Mucosa of rectum (tissue), 2 donors: ENCODE data around the gene SNX2.
A peak's percentile ranks its signal among the peaks of the same experiment; 100 is the strongest.

Experiments
- H3K27ac ChIP-seq, 2 donors: one replicate each; pipeline ENCODE4 v1.7.0; 2013; ENCODE audit warnings: inconsistent platforms in 2 of 2, low read depth in 2 of 2, low read length in 2 of 2
- H3K27me3 ChIP-seq, 2 donors: one replicate each; pipeline ENCODE4 v1.7.0; 2013; ENCODE audit warnings: low read length in 2 of 2; ENCODE audit not compliant: control insufficient read depth in 2 of 2, insufficient read depth in 2 of 2
- H3K36me3 ChIP-seq, 2 donors: one replicate each; pipeline ENCODE4 v1.7.0; 2013; ENCODE audit warnings: low read length in 2 of 2; ENCODE audit not compliant: control insufficient read depth in 2 of 2, insufficient read depth in 2 of 2
- H3K4me1 ChIP-seq, 2 donors: one replicate each; pipeline ENCODE4 v1.7.0; 2013; ENCODE audit warnings: low read length in 2 of 2, mild to moderate bottlenecking in 1 of 2; ENCODE audit not compliant: control insufficient read depth in 2 of 2, insufficient read depth in 2 of 2
- H3K4me3 ChIP-seq, 2 donors: one replicate each; pipeline ENCODE4 v1.7.0; 2013; ENCODE audit warnings: low read length in 2 of 2
- H3K9ac ChIP-seq, 2 donors: one replicate each; pipeline ENCODE4 v1.7.0; 2013; ENCODE audit warnings: low read length in 2 of 2, low read depth in 1 of 2, mild to moderate bottlenecking in 1 of 2
- H3K9me3 ChIP-seq, 2 donors: one replicate each; pipeline ENCODE4 v1.7.0; 2013; ENCODE audit warnings: low read length in 2 of 2; ENCODE audit not compliant: control insufficient read depth in 2 of 2
- donor health status: healthy.
- donor health status: Normal muscosa, but diverticular disease.

The SNX2 gene

DNA sequence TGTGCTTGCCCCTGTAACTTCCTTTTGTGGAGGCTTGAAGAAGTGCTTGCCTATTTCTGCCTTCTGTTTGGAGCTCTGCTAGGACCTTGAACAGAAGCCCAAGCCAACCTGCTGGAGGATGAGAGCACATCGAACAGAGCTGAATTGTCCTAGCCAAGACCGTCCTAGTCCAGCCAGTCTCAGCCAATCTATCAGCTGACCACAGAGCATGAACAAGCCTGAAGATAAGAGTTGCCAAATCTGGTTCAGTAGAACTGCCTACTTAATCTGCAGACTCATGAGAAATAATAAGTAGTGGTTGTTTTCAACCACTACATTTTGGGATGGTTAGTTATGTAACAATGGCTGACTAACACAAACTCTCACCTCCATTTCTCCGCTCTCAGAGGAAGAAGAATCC, 4.4 kb upstream of the SNX2 start:
- Histone ChIP-seq H3K36me3 (no peaks in the 10 kb centered on the region), H3K4me3 (no peak overlapping the region), H3K4me1 (no peaks in the 10 kb centered on the region), H3K9ac (no peak overlapping the region), H3K27ac (no peak overlapping the region), H3K27me3 (no peaks in the 10 kb centered on the region), H3K9me3 (no peaks in the 10 kb centered on the region)

GRCh38 chr5:122772446-122772845, 2.4 kb upstream of the SNX2 start:
- Histone ChIP-seq H3K36me3 (no peaks in the 10 kb centered on the region), H3K4me1 (peaks cover 2 to 11% of the 10 kb centered on the region in 2 donors), H3K27me3 (no peaks in the 10 kb centered on the region), H3K4me3 (no peak overlapping the region), H3K27ac (no peak overlapping the region), H3K9me3 (no peaks in the 10 kb centered on the region), H3K9ac (no peak overlapping the region)

DNA sequence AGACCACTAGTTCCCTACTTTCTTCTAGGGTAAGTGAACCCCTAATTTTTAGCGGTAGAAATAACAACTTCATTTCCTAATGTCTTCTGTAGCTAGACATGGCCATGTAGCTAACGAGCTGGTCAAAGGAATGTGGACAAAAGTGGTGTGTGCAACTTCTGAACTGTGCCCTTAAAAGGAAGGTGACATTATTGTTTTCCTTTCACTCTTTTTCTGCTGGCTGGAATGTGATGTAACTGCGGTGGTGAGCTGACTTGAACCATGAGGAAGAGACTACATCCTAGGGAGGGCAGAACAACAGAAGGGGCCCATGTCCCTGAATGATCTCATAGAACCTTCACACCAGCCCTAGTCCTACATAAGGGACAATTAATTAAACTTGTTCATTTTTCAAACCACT, 1.3 kb upstream of the SNX2 start:
- Histone ChIP-seq H3K9me3 (no peaks in the 10 kb centered on the region), H3K27me3 (no peaks in the 10 kb centered on the region), H3K9ac (no peak overlapping the region), H3K4me1 (peaks cover 2 to 11% of the 10 kb centered on the region in 2 donors), H3K27ac (no peak overlapping the region), H3K4me3 (no peak overlapping the region), H3K36me3 (no peaks in the 10 kb centered on the region)

- no peak overlapping the region for H3K9ac ChIP-seq
- peak overlapping the region; percentile 49 to 75 for H3K4me3 ChIP-seq
- H3K27ac ChIP-seq, result peak overlapping the region in 1 of 2 donors; percentile 56
- H3K36me3 ChIP-seq, result no peaks in the 10 kb centered on the region
- no peaks in the 10 kb centered on the region for H3K27me3 ChIP-seq
- peaks cover 2 to 11% of the 10 kb centered on the region in 2 donors for H3K4me1 ChIP-seq
- no peaks in the 10 kb centered on the region for H3K9me3 ChIP-seq
Observed at GRCh38 chr5:122774519-122774860, 390 bp upstream of the SNX2 start.

DNA sequence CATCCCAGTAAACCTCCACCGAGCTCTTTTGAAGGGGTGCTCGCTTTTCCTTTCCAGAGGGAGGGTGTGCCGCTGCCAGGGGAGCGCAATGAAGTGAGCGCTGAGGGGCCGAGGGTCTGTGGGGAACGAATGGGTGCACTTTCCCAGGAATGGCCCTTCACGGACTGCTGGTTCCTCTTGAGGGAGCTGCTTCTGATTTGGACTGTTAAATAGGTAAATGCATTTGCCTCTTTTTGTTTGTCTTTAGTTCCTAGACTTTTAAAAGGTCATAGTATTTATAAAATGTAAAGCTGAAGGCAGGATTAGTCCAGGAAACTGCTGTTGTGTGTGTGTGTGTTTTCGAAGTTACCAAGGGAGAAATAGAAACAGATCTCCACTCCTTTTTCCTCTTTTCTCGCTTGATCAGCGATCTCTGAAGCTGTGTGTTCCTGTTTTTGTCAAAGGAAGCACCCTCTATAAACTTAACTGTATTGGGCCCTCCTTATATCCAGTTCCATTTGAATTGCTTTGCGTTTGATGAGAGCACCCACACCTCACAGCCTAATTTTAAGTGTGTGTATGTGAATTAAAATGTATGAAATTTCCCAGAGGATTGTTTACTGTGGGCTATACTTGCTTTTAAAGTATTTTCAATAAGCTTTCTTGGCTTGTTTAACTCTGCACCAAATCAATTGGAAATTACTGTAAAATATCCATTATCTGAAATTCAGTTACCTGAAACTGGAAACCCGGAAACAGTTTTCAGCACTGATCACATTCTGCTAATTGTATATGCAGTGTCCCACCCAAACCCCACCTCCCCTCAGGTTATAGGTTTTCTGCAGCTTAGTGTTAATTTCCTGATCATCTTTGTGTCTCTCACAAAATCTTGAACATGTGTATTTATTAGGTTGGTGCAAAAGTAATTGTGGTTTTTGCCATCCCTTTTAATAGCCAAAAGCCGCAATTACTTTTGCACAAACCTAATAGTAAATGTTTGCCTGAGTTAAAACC, 966 bp downstream of the SNX2 start:
- no peaks in the 10 kb centered on the region for H3K27me3 ChIP-seq
- H3K36me3 ChIP-seq, result no peaks in the 10 kb centered on the region

GRCh38 chr5:122778157-122778556, 3.3 kb downstream of the SNX2 start:
- no peaks in the 10 kb centered on the region for H3K9me3 ChIP-seq

More for the DNA sequence above, 966 bp downstream of the SNX2 start:
- Histone ChIP-seq H3K27ac (peak overlapping the region; percentile 80 to 82), H3K4me3 (peak overlapping the region; percentile 90 to 95), H3K9me3 (no peaks in the 10 kb centered on the region), H3K4me1 (peaks cover 2 to 11% of the 10 kb centered on the region in 2 donors), H3K9ac (peak overlapping the region; percentile 91 to 94)

DNA sequence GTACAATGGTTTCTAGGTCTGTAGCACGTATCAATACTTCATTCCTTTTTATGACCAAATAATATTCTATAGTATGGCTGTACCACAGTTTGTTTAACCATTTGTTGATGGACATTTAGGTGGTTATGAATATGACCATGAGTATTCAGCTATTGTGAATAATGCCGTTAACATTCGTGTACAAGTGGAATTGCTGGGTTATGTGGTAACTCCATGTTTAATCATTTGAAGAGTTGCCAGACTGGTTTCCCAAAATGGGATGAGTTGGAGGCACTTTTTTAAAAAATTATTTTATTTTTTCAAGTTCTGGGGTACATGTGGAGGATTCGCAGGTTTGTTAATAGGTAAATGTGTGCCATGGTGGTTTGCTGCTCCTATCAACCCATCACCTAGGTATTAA, 4.6 kb downstream of the SNX2 start:
- Histone ChIP-seq H3K27me3 (no peaks in the 10 kb centered on the region), H3K36me3 (no peaks in the 10 kb centered on the region), H3K9me3 (no peaks in the 10 kb centered on the region), H3K9ac (no peak overlapping the region), H3K4me3 (no peak overlapping the region), H3K4me1 (peaks cover 2 to 11% of the 10 kb centered on the region in 2 donors), H3K27ac (no peak overlapping the region)

More at GRCh38 chr5:122778157-122778556, 3.3 kb downstream of the SNX2 start:
- Histone ChIP-seq H3K4me1 (peaks cover 2 to 11% of the 10 kb centered on the region in 2 donors), H3K4me3 (no peak overlapping the region), H3K36me3 (no peaks in the 10 kb centered on the region), H3K27me3 (no peaks in the 10 kb centered on the region), H3K27ac (no peak overlapping the region), H3K9ac (no peak overlapping the region)

- H3K27ac ChIP-seq, result no peak overlapping the region
- no peaks in the 10 kb centered on the region for H3K27me3 ChIP-seq
Observed at GRCh38 chr5:122780296-122780695, 5.4 kb downstream of the SNX2 start.

DNA sequence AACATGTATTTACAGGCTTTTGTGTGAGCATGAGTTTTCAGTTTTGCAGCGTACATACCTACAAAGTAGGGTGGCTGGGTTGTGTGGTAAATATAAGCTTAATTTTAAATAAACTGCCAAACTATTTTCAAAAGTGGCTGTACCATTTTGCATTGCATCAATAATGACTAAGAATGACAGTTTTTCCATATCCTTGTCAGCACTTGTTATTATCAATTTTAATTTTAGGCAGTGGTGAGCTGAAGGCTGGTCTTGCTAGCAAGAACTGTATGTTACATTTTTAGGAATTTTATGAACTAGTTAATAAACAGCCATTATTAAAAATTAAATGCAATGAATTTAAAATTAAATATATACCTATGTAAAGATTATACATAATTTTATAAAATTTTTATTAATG, 6.6 kb downstream of the SNX2 start:
- H3K36me3 ChIP-seq, result no peaks in the 10 kb centered on the region
- H3K9ac ChIP-seq, result no peak overlapping the region

More at GRCh38 chr5:122780296-122780695, 5.4 kb downstream of the SNX2 start:
- H3K4me3 ChIP-seq, result no peak overlapping the region
- no peak overlapping the region for H3K9ac ChIP-seq
- H3K36me3 ChIP-seq, result no peaks in the 10 kb centered on the region
- H3K9me3 ChIP-seq, result no peaks in the 10 kb centered on the region
- H3K4me1 ChIP-seq, result peaks cover 2 to 11% of the 10 kb centered on the region in 2 donors

GRCh38 chr5:122785294-122785693, 10.4 kb downstream of the SNX2 start:
- H3K4me3 ChIP-seq, result no peak overlapping the region
- H3K36me3 ChIP-seq, result no peaks in the 10 kb centered on the region
- H3K27me3 ChIP-seq, result no peaks in the 10 kb centered on the region
- no peaks in the 10 kb centered on the region for H3K9me3 ChIP-seq
- H3K27ac ChIP-seq, result no peak overlapping the region
- no peak overlapping the region for H3K9ac ChIP-seq
- H3K4me1 ChIP-seq, result no peaks in the 10 kb centered on the region

More for the DNA sequence above, 6.6 kb downstream of the SNX2 start:
- H3K27me3 ChIP-seq, result no peaks in the 10 kb centered on the region
- H3K4me3 ChIP-seq, result no peak overlapping the region
- H3K27ac ChIP-seq, result no peak overlapping the region
- peaks cover 2 to 5% of the 10 kb centered on the region in 2 donors for H3K4me1 ChIP-seq
- H3K9me3 ChIP-seq, result no peaks in the 10 kb centered on the region
